HepG2 (cell line): Measurements from ENCODE around the gene MACROD2. TPM values are rescaled to one million over a fixed set of nuclear protein-coding genes. Genes with fewer than 3 reads are reported as not detected.

Source experiments
- ATAD3A ChIP-seq: sonication (generic); formaldehyde crosslinking; IDR thresholded peaks from 2 replicates; pipeline ENCODE4 v1.4.0; 2020; ENCODE audit warnings: missing genetic modification reagents
- BCLAF1 ChIP-seq: fragments of 450-650 bp; IDR thresholded peaks from 2 replicates; pipeline ENCODE4 v1.6.1; 2017; ENCODE audit warnings: mild to moderate bottlenecking
- CREM ChIP-seq, 2 experiments: sonication (generic) in 1 of 2; formaldehyde crosslinking in 1 of 2; IDR thresholded peaks; 2 replicates each; pipeline versions ENCODE4 v1.4.0 to v1.6.1; 2016 to 2020; ENCODE audit warnings: antibody characterized with exemption in 1 of 2, mild to moderate bottlenecking in 1 of 2, missing genetic modification reagents in 1 of 2
- PTBP1 ChIP-seq: fragments of 200-400 bp; formaldehyde crosslinking; IDR thresholded peaks from 2 replicates; pipeline ENCODE4 v1.6.1; 2018; ENCODE audit warnings: low read length, low read depth; ENCODE audit not compliant: poor library complexity, severe bottlenecking
- SKIL ChIP-seq: sonication (generic); formaldehyde crosslinking; IDR thresholded peaks from 2 replicates; pipeline ENCODE4 v1.8.0; 2022; ENCODE audit warnings: missing genetic modification reagents, mild to moderate bottlenecking, moderate library complexity, borderline replicate concordance
- SNAPC2 ChIP-seq: sonication (generic); formaldehyde crosslinking; IDR thresholded peaks from 2 replicates; pipeline ENCODE4 v1.8.1; 2022; ENCODE audit warnings: mild to moderate bottlenecking, missing genetic modification reagents
- SP2 ChIP-seq: sonication (generic); formaldehyde crosslinking; IDR thresholded peaks from 2 replicates; pipeline ENCODE4 v1.5.1; 2020; ENCODE audit warnings: mild to moderate bottlenecking, missing genetic modification reagents
- SRF ChIP-seq: IDR thresholded peaks from 2 replicates; pipeline ENCODE4 v1.6.1; 2011; ENCODE audit warnings: mild to moderate bottlenecking, low read depth, low read length, moderate library complexity
- SUZ12 ChIP-seq: fragments of 150-350 bp; IDR thresholded peaks from 2 replicates; pipeline ENCODE4 v1.6.1; 2014; ENCODE audit warnings: low read depth, low read length
- ZBTB1 ChIP-seq: sonication (generic); formaldehyde crosslinking; IDR thresholded peaks from 2 replicates; pipeline ENCODE4 v1.4.0; 2020; ENCODE audit warnings: missing genetic modification reagents, borderline replicate concordance
- ZBTB7A ChIP-seq: sonication (generic); formaldehyde crosslinking; IDR thresholded peaks from 2 replicates; pipeline ENCODE4 v1.8.0; 2022; ENCODE audit warnings: mild to moderate bottlenecking, missing genetic modification reagents
- ZFY ChIP-seq: sonication (generic); formaldehyde crosslinking; IDR thresholded peaks from 2 replicates; pipeline ENCODE4 v1.4.0; 2020; ENCODE audit warnings: missing genetic modification reagents
- ZNF710 ChIP-seq: sonication (generic); formaldehyde crosslinking; IDR thresholded peaks from 2 replicates; pipeline ENCODE4 v1.5.0; 2020; ENCODE audit warnings: mild to moderate bottlenecking, missing genetic modification reagents, borderline replicate concordance
- ZNF720 ChIP-seq: sonication (generic); formaldehyde crosslinking; IDR thresholded peaks from 2 replicates; pipeline ENCODE4 v1.4.0; 2020; ENCODE audit warnings: missing genetic modification reagents
- polyA plus RNA-seq, 8 experiments: library from polyadenylated mRNA; depleted of rRNA in 3 of 8; stranded (reverse) in 7 of 8; unstranded in 1 of 8; fragments of >200 nt; fragmentation: Illumina TruSeq in 4 of 8; extraction: Trizol in 4 of 8; gene quantifications; 2 replicates each; pipeline versions ENCODE4 v1.2.1 to v1.2.3, GENCODE V29; 2011 to 2016; ENCODE audit warnings: low read depth in 4 of 8, missing spikeins in 1 of 8, mixed read lengths in 1 of 8; ENCODE audit not compliant: insufficient read depth in 1 of 8
- total RNA-seq, 5 experiments: library from RNA; depleted of rRNA; stranded (reverse); fragments of >200 nt; fragmentation: Illumina TruSeq; extraction: Trizol; gene quantifications; 2 replicates each; pipeline ENCODE4 v1.2.3, GENCODE V29; 2016; ENCODE audit warnings: low read depth in 1 of 5
- TF ChIP-seq, protein P1 (sequence below): sonication (generic); formaldehyde crosslinking; IDR thresholded peaks from 2 replicates; pipeline ENCODE4 v1.4.0; 2020; ENCODE audit warnings: missing genetic modification reagents, low read depth, mild to moderate bottlenecking, borderline replicate concordance
- TF ChIP-seq, protein P2 (sequence below): sonication (generic); formaldehyde crosslinking; IDR thresholded peaks from 2 replicates; pipeline ENCODE4 v1.8.0; 2022; ENCODE audit warnings: mild to moderate bottlenecking, missing genetic modification reagents, moderate library complexity
- TF ChIP-seq, protein P3 (sequence below): sonication (generic); formaldehyde crosslinking; IDR thresholded peaks from 2 replicates; pipeline ENCODE4 v1.9.0; 2021; ENCODE audit warnings: missing genetic modification reagents, mild to moderate bottlenecking, borderline replicate concordance

Gene MACROD2
- total and polyA plus RNA-seq, 2 of the 13 experiments (the other 11 are each of a cell fraction or from before 2014, with no cell fraction given) = 0.13 to 0.51 TPM

DNA sequence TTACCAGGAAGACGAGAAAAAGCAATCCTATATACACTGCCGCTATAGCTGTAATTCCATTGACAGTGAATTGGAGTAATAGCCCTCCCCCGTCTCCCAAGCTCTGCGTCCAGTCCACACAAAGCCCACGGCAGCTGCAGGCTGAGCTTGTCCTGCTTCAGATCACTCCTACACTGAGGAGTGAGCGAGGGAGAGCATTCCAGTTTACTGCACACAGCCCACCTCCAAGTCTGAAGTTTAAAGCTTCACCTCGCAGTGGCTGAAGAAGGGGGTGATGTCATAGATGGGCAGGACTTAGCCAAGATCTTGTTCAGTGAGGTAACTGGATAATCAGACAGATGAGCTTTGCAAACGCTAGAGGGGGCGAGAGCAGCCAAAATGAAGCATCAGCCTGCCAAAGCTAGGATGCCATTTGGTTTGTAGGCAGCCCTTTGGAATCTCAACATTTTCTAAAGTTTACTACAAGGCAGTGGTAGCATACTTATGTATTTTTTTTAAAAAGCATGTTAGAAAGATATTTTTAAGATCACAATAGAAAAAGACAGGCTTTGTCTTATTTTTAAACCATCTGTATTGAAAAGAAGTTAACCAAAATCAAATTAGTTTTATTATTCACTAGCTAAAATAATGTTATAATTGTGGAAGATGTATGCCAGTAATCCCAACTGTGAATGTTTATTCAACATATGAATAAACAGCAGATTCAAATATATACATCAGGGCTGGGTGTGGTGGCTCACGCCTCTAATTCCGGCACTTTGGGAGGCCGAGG, 342.3 kb downstream of the MACROD2 start, which contains the start of gene FLRT3 (continued):
- no peak for TF ChIP-seq BCLAF1
- TF ChIP-seq PTBP1 = no peak
- TF ChIP-seq, protein P1, sequence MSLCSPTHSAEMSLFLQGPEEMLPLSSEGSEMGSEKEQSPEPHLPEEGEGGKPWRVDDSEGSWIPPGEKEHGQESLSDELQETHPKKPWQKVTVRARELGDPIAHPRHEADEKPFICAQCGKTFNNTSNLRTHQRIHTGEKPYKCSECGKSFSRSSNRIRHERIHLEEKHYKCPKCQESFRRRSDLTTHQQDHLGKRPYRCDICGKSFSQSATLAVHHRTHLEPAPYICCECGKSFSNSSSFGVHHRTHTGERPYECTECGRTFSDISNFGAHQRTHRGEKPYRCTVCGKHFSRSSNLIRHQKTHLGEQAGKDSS (CRISPR knock-in tag) = 0 out of 2 replicates have a peak, but pooled peaks have one; percentile 58
- no peak for TF ChIP-seq SKIL (CRISPR knock-in tag)
- TF ChIP-seq ZFY (CRISPR knock-in tag) = no peak
- TF ChIP-seq, protein P2, sequence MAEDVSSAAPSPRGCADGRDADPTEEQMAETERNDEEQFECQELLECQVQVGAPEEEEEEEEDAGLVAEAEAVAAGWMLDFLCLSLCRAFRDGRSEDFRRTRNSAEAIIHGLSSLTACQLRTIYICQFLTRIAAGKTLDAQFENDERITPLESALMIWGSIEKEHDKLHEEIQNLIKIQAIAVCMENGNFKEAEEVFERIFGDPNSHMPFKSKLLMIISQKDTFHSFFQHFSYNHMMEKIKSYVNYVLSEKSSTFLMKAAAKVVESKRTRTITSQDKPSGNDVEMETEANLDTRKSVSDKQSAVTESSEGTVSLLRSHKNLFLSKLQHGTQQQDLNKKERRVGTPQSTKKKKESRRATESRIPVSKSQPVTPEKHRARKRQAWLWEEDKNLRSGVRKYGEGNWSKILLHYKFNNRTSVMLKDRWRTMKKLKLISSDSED = no peak
- no peak; the same call in 1 of the 2 replicates for TF ChIP-seq CREM (IDR thresholded peaks at IDR 0.05)
- no peak for TF ChIP-seq CREM (CRISPR knock-in tag; IDR thresholded peaks at IDR 0.05)
- no peak for TF ChIP-seq SP2
- no peak for TF ChIP-seq ZNF720
- no peak for TF ChIP-seq ZBTB1 (CRISPR knock-in tag)
- no peak for TF ChIP-seq SNAPC2
- no peak for TF ChIP-seq ZBTB7A (CRISPR knock-in tag)
- TF ChIP-seq, protein P3, sequence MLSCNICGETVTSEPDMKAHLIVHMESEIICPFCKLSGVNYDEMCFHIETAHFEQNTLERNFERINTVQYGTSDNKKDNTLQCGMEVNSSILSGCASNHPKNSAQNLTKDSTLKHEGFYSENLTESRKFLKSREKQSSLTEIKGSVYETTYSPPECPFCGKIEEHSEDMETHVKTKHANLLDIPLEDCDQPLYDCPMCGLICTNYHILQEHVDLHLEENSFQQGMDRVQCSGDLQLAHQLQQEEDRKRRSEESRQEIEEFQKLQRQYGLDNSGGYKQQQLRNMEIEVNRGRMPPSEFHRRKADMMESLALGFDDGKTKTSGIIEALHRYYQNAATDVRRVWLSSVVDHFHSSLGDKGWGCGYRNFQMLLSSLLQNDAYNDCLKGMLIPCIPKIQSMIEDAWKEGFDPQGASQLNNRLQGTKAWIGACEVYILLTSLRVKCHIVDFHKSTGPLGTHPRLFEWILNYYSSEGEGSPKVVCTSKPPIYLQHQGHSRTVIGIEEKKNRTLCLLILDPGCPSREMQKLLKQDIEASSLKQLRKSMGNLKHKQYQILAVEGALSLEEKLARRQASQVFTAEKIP (CRISPR knock-in tag) = no peak
- TF ChIP-seq ATAD3A (CRISPR knock-in tag) = no peak
- TF ChIP-seq ZNF710 (CRISPR knock-in tag) = no peak
- 0 out of 2 replicates have a peak, but pooled peaks have one; percentile 51 for TF ChIP-seq SRF
- TF ChIP-seq SUZ12 = no peak; the same call in 1 of the 2 replicates
